ENCODE data around the gene MYEOV. TPM values are rescaled to one million over a fixed set of nuclear protein-coding genes. Genes with fewer than 3 reads are reported as not detected.

MYEOV gene
- total RNA-seq, 1 experiment from 2014 or later = not detected

DNA sequence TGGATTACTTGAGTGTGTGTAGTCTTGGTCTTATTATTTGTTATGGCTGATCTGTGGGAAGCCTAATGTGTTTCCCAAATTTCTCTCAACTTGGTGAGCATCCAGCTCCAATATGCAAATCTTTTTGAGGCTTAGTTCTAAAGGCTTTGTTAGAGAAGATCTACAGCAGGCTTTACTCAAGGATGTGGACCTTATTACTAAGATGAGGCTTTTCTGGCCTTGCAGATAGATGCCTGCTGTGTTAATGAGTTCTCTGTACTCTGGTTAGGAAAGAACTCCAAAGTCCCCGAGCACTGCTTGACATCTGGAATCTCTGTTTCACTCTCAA is 24.1 kb downstream of the MYEOV start:
- CTCF ChIA-PET = interaction anchor here (0.6 kb wide), 1 partner anchor 344 kb away, joined by 3 read pairs; no protein-coding TSS in a partner anchor
- Mint-ChIP-seq H3K4me3 (ENCODE audit: unreplicated experiment) (no peak overlapping the region), H3K27ac (ENCODE audit: low read depth, unreplicated experiment) (no peak overlapping the region), H3K27me3 (ENCODE audit: insufficient read depth, unreplicated experiment) (no peaks in the 10 kb centered on the region), H3K36me3 (ENCODE audit: insufficient read depth, unreplicated experiment) (no peaks in the 10 kb centered on the region), H3K9me3 (ENCODE audit: unreplicated experiment) (no peaks in the 10 kb centered on the region), H3K4me1 (ENCODE audit: insufficient read depth, unreplicated experiment) (peaks cover 7% of the 10 kb centered on the region)
- no peak for DNase-seq (ENCODE audit: unreplicated experiment)
- TF ChIP-seq, protein P1, sequence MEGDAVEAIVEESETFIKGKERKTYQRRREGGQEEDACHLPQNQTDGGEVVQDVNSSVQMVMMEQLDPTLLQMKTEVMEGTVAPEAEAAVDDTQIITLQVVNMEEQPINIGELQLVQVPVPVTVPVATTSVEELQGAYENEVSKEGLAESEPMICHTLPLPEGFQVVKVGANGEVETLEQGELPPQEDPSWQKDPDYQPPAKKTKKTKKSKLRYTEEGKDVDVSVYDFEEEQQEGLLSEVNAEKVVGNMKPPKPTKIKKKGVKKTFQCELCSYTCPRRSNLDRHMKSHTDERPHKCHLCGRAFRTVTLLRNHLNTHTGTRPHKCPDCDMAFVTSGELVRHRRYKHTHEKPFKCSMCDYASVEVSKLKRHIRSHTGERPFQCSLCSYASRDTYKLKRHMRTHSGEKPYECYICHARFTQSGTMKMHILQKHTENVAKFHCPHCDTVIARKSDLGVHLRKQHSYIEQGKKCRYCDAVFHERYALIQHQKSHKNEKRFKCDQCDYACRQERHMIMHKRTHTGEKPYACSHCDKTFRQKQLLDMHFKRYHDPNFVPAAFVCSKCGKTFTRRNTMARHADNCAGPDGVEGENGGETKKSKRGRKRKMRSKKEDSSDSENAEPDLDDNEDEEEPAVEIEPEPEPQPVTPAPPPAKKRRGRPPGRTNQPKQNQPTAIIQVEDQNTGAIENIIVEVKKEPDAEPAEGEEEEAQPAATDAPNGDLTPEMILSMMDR (IDR thresholded peaks at IDR 0.05; ENCODE audit: unreplicated experiment) = no peak
- no TSS peak for BruUV-seq (replicated peaks)
- POLR2A ChIA-PET = no interaction called here
- intact Hi-C loops (cut with micrococcal nuclease) = no loop called here

DNA sequence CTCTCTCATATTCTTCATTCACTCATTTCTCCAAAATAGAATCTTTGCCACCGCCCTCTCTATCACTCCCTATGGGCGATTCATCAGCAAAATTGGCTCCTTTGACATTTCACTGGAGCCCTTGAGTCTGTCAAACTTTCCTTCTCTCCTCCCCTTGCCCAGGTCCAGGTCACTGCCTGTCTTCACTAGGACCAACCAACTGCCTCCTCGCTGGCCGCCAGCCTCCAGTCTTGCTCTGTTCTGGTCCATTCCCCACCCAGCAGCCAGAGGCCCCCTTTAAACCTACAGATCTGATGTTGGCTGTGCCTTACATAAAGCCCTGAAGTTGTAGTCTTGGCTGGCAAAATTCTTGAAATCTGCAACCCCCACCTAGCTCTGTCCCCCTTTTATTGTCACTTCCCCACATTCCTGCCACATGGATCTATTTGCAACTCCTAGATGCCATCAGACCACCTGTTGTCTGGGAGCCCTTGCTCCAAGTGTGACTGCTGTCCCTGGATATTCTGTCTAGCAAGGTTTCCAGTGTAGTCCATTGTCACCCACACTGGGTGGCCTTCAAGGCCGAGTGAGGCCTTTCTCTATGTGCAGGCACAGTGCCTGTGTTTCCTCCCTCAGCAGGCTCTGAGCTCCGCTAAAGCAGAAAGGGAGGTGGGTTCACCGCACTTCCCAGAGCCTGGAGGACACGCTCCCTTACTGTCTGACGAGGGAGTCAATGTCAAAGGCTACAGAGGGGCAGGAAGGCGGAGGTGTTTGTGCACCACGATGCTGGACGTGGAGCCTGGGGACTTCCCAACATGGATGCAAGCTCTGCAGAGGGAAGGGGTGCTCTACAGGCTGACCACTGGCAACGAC is 25.5 kb downstream of the MYEOV start:
- Mint-ChIP-seq H3K4me1 (ENCODE audit: insufficient read depth, unreplicated experiment) (peaks cover 7% of the 10 kb centered on the region), H3K36me3 (ENCODE audit: insufficient read depth, unreplicated experiment) (no peaks in the 10 kb centered on the region), H3K27me3 (ENCODE audit: insufficient read depth, unreplicated experiment) (no peaks in the 10 kb centered on the region), H3K9me3 (ENCODE audit: unreplicated experiment) (no peaks in the 10 kb centered on the region), H3K4me3 (ENCODE audit: unreplicated experiment) (no peak overlapping the region), H3K27ac (ENCODE audit: low read depth, unreplicated experiment) (no peak overlapping the region)
- no peak for DNase-seq (ENCODE audit: unreplicated experiment)
- BruUV-seq (replicated peaks) = no TSS peak
- TF ChIP-seq, protein P1 (IDR thresholded peaks at IDR 0.05; ENCODE audit: unreplicated experiment) = no peak
- CTCF ChIA-PET = no interaction called here
- POLR2A ChIA-PET = no interaction called here
- intact Hi-C loops (cut with micrococcal nuclease) = no loop called here

DNA sequence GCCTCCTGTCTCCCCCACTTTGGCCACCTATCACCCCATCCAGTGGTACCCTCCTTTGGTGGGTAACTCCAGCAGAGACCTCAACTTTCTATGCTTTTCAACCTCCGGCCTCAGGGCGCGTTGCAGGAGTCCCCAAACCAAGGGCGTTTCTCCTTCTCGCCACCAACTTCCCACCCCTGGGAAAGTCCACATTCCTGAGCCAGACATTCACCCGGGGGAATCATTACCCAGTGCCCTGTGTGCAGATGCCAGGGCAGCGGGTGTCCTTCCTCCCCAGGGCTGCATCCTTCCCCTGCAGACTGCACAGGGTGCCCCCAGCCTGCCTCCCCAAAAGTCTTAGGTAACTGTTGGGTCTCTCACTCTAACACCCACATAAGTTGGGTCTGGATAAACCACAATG is 26.4 kb downstream of the MYEOV start:
- peaks cover 7% of the 10 kb centered on the region for H3K4me1 Mint-ChIP-seq (ENCODE audit: insufficient read depth, unreplicated experiment)
- POLR2A ChIA-PET = no interaction called here
- no peaks in the 10 kb centered on the region for H3K36me3 Mint-ChIP-seq (ENCODE audit: insufficient read depth, unreplicated experiment)
- BruUV-seq (replicated peaks) = no TSS peak
- intact Hi-C loops (cut with micrococcal nuclease) = no loop called here
- CTCF ChIA-PET = no interaction called here
- no peak overlapping the region for H3K4me3 Mint-ChIP-seq (ENCODE audit: unreplicated experiment)
- no peak overlapping the region for H3K27ac Mint-ChIP-seq (ENCODE audit: low read depth, unreplicated experiment)
- TF ChIP-seq, protein P1 (IDR thresholded peaks at IDR 0.05; ENCODE audit: unreplicated experiment) = no peak
- DNase-seq (ENCODE audit: unreplicated experiment) = no peak
- H3K27me3 Mint-ChIP-seq (ENCODE audit: insufficient read depth, unreplicated experiment) = no peaks in the 10 kb centered on the region
- no peaks in the 10 kb centered on the region for H3K9me3 Mint-ChIP-seq (ENCODE audit: unreplicated experiment)

DNA sequence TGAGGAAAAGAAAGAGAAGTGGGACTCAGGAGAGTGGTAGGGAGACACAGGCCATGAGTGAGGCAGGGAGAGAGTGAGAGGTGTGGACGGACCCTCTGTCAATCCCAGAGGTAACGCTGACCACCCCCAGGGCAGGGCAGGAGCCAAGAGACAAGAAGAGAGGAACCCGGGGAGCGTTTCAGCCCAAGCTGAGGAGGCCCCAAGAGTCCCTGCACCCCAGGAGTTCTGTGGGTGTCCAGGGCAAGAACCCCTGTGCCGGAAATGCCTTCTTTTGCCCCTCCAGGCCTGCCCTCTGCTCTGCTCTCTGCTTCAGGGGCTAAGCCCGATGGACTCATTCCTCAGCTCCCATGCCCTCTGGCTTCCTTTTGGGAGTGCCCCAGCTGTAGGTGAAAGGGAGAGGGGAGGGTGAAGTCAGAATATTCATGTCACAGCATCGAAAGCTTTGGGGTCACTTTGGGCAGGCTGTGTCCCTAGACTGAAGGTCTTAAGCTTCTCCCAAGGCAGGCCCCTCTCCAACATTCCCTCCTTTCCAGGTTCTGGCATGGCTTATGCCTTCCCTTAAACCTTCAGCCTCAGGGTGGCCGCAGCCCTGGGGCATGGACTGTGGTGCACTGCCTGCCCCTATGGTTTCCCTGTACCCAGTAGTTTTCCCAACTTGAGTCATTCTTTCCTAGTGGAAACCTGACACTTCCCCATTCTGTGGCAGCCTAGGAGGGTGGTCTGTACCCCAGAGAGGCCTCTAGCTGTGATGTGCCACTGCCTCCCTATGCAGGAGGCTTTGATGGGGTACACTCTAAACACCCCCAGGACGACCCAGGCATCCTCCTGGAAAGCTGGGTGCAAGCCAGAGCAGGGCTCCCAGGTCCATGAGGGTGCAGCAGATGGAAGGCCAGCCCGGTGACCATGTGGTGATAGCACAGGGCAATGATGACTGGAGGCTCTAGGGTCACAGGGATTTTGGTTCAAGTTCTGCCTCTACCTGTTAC is 27.1 kb downstream of the MYEOV start:
- intact Hi-C loops (cut with micrococcal nuclease) = no loop called here
- Mint-ChIP-seq H3K9me3 (ENCODE audit: unreplicated experiment) (no peaks in the 10 kb centered on the region), H3K27me3 (ENCODE audit: insufficient read depth, unreplicated experiment) (no peaks in the 10 kb centered on the region), H3K4me3 (ENCODE audit: unreplicated experiment) (no peak overlapping the region), H3K4me1 (ENCODE audit: insufficient read depth, unreplicated experiment) (peaks cover 7% of the 10 kb centered on the region), H3K36me3 (ENCODE audit: insufficient read depth, unreplicated experiment) (no peaks in the 10 kb centered on the region), H3K27ac (ENCODE audit: low read depth, unreplicated experiment) (no peak overlapping the region)
- DNase-seq (ENCODE audit: unreplicated experiment) = no peak
- TF ChIP-seq, protein P1 (IDR thresholded peaks at IDR 0.05; ENCODE audit: unreplicated experiment) = no peak
- POLR2A ChIA-PET = no interaction called here
- CTCF ChIA-PET = interaction anchor here (0.5 kb wide), 1 partner anchor 588 kb away, joined by 3 read pairs; no protein-coding TSS in a partner anchor
- no TSS peak for BruUV-seq (replicated peaks)
